HG03342 (cell line): ENCODE data around the gene APPL1.
"Not testable (repeated sequence)": the region's sequence is repeated elsewhere in the genome, so short reads cannot be mapped to it uniquely, and the experiment has no call there.

Source experiments
- ATAC-seq: cut with Tn5 transposase; IDR thresholded peaks from one replicate; pipeline ENCODE4 v1.9.1; 2021; ENCODE audit warnings: mild to moderate bottlenecking, moderate library complexity; ENCODE audit not compliant: unreplicated experiment

APPL1 gene

DNA sequence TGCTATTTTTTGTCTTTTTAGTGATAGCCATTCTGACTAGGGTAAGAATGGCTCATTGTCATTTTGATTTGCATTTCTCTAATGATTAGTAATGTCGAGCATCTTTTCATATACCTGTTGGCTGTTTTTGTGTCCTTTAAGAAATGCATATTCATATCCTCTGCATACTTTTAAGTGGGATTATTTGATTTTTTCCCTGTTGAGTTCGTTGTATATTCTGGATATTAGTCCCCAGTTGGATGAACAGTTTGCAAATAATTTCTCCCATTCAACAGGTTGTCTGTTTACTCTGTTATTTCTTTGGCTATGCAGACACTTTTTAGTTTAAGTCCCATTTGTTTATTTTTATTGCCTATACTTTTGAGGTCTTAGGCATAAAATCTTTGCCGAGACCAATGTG, 34.4 kb downstream of the APPL1 start:
- no peak for ATAC-seq

GRCh38 chr3:57268416-57268815, 40.9 kb downstream of the APPL1 start:
- no peak for ATAC-seq

GRCh38 chr3:57274845-57275244, 47.3 kb downstream of the APPL1 start:
- no peak for ATAC-seq

DNA sequence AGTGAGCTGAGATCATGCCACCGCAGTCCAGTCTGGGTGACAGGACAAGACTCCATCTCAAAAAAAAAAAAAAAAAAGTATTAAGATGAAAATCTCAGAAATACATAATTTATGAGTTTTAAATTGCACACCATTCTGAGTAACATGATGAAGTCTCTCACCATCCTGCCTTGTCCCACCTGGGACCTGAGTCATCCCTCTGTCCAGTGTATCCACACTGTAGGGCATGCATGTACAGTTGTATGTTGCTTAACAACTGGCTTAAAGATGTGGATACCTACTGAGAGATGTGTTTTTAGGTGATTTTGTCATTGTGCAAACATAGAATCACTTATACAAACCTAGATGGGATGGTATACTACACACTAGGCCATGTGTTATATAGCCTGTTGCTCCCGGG, 47.9 kb downstream of the APPL1 start:
- no peak for ATAC-seq

DNA sequence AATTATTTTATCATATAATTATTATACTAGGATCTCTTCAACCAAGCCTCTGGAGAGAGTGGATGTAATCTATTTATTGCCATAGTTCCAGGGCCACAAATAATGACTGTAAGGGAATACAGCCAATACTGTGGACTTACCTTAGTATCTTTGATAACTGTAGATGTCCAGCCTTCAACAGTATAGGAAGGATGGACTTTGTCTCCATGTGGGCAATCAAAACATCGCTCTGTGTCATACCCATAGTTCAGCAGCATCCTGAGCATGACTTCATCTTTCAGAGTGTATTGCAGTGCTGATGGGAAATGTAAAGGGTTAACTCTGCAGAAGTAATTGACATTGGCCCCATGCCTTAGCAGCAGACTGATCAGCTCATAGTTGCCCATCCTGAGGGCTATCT, 50.7 kb downstream of the APPL1 start:
- no peak for ATAC-seq

GRCh38 chr3:57279685-57280084, 52.2 kb downstream of the APPL1 start:
- ATAC-seq = no peak

- ATAC-seq = no peak
Observed at GRCh38 chr3:57281715-57282114, 54.2 kb downstream of the APPL1 start.

- ATAC-seq = no peak
Observed at GRCh38 chr3:57283334-57283733, 55.8 kb downstream of the APPL1 start.

- ATAC-seq = no peak
Observed at GRCh38 chr3:57287205-57287604, 59.7 kb downstream of the APPL1 start.

DNA sequence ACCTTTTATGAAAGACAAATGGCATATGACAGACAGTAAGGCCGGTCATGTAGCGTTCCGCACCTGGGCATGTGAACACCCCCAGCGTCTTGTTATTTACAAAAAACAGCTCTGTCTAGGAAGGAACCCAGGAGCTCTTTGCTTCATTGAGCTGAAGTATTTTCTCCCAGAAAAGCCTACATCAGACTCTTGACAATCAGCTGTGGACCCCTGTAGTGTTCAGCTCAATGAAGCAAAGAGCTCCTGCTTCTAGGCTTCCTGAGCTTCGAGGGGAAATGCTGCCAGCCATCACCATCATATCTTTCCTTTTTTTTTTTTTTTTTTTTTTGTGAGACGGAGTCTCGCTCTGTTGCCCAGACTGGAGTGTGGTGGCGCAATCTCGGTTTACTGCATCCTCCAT, 60.9 kb downstream of the APPL1 start:
- no peak for ATAC-seq

GRCh38 chr3:57292159-57292896, 64.8 kb downstream of the APPL1 start, which contains the start of gene ASB14:
ASB14 (minus strand) TSS chr3:57292685; CDS start chr3:57292033, 652 bp downstream.
- ATAC-seq = no peak

DNA sequence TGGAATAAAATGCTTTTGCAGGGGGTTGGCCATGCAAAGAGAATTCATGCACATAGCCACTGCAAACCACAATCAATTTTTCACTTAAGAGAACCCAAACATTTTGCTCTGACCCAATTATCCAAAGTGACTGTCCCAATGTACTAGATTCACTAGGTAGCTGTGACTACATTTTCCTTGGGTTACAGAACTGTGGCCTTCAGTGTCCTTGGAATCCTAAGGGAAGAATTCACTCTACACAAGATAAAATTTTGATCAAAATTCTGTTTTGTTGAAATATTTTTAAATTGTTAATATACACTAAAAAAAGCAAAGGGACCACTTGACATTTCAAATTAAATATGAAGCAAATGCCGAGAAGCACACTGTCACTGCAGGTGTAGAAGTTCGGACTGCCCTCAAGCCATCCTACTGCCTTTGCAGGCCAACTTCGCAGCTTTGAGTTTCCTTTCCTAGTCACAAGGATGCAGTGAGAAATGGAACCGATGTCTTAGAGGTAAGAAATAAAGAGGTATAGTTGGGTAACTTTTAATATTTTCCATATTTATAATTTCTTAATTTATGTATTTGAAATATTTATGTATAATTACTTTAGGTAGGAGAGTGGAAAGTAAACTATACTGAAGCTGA, 65.5 kb downstream of the APPL1 start:
- ATAC-seq = no peak

- no peak for ATAC-seq
Observed at GRCh38 chr3:57298041-57298440, 70.5 kb downstream of the APPL1 start.

GRCh38 chr3:57303520-57303919, 76.0 kb downstream of the APPL1 start:
- not testable (repeated sequence) for ATAC-seq

GRCh38 chr3:57309769-57310360, 82.3 kb downstream of the APPL1 start:
- no peak for ATAC-seq

- no peak for ATAC-seq
Observed at GRCh38 chr3:57314204-57314603, 86.7 kb downstream of the APPL1 start.
